Spleen (tissue), 11 donors: ENCODE data around the gene FASN. TPM values are rescaled to one million over a fixed set of nuclear protein-coding genes. Genes with fewer than 3 reads are reported as not detected.
A peak's percentile ranks its signal among the peaks of the same experiment; 100 is the strongest.

Experiments used
- DNase-seq: peaks from one replicate; pipeline ENCODE4 v3.0.0-alpha.2; 2020
- H3K27ac ChIP-seq, 8 donors: fragments of 200-600 bp; sonication (generic) in 7 of 8; 1 replicate in 4 of 8; 2 replicates in 4 of 8; pipeline versions ENCODE4 v1.5.0 to v1.8.0; 2016 to 2021; ENCODE audit warnings: inconsistent platforms in 4 of 8, mild to moderate bottlenecking in 4 of 8, moderate library complexity in 1 of 8
- H3K27me3 ChIP-seq, 7 donors: fragments of 200-600 bp; sonication (generic) in 6 of 7; replicated peaks in 1 of 7; 1 replicate in 4 of 7; 2 replicates in 3 of 7; pipeline versions ENCODE4 v1.5.0 to v1.8.0; 2016 to 2021; ENCODE audit warnings: inconsistent platforms in 3 of 7, mild to moderate bottlenecking in 1 of 7
- H3K36me3 ChIP-seq, 6 donors: fragments of 200-600 bp; sonication (generic) in 5 of 6; 1 replicate in 4 of 6; 2 replicates in 2 of 6; pipeline versions ENCODE4 v1.5.0 to v1.8.0; 2016 to 2021; ENCODE audit warnings: inconsistent platforms in 2 of 6
- H3K4me1 ChIP-seq, 6 donors: fragments of 200-600 bp; sonication (generic) in 5 of 6; 1 replicate in 3 of 6; 2 replicates in 3 of 6; pipeline versions ENCODE4 v1.5.0 to v1.8.0; 2016 to 2021; ENCODE audit warnings: inconsistent platforms in 3 of 6
- H3K4me3 ChIP-seq, 8 donors: fragments of 200-600 bp; sonication (generic) in 7 of 8; 1 replicate in 4 of 8; 2 replicates in 4 of 8; pipeline versions ENCODE4 v1.5.0 to v1.8.0; 2016 to 2021; ENCODE audit warnings: inconsistent platforms in 4 of 8, mild to moderate bottlenecking in 4 of 8, moderate library complexity in 2 of 8
- H3K9me3 ChIP-seq, 8 donors: fragments of 200-600 bp; sonication (generic) in 7 of 8; 1 replicate in 4 of 8; 2 replicates in 4 of 8; pipeline versions ENCODE4 v1.5.0 to v1.8.0; 2016 to 2021; ENCODE audit warnings: inconsistent platforms in 4 of 8
- CTCF ChIP-seq, 11 experiments: fragments of 200-600 bp in 7 of 11; fragments of 450-650 bp in 4 of 11; sonication (generic) in 4 of 11; IDR thresholded peaks in 8 of 11; conservative IDR thresholded peaks in 3 of 11; 1 replicate in 7 of 11; 2 replicates in 4 of 11; pipeline versions ENCODE4 v1.4.0 to v1.8.0; 2016 to 2021; ENCODE audit warnings: antibody characterized with exemption in 11 of 11, inconsistent platforms in 4 of 11, mild to moderate bottlenecking in 1 of 11
- POLR2A ChIP-seq, 3 donors: fragments of 450-650 bp; IDR thresholded peaks; one replicate each; pipeline ENCODE4 v1.5.1; 2017; ENCODE audit warnings: antibody characterized with exemption in 3 of 3, mild to moderate bottlenecking in 1 of 3
- POLR2AphosphoS5 ChIP-seq, 3 donors: sonication (generic); formaldehyde crosslinking; IDR thresholded peaks; one replicate each; pipeline ENCODE4 v1.5.1; 2017; ENCODE audit warnings: antibody characterized with exemption in 3 of 3
- WGBS, 5 donors: extraction: QIAGEN DNeasy Blood & Tissue Kit in 3 of 5; methylation state at CpG; one replicate each; pipeline versions ENCODE4 v1.1.5 to v1.1.7; 2013 to 2018; 5-methylcytosine and 5-hydroxymethylcytosine counted together
- intact Hi-C: fragments of 100-400 bp; cut with DNase I; formaldehyde crosslinking; loops from one replicate; pipeline ENCODE4 v1.15.0; 2023; ENCODE audit warnings: low total_unique reads
- polyA plus RNA-seq, 3 donors: library from polyadenylated mRNA; stranded (reverse); fragments of 200-250 nt; gene quantifications; one replicate each; pipeline ENCODE4 v1.2.1, GENCODE V29; 2013
- total RNA-seq, 7 donors: library from RNA; depleted of rRNA in 3 of 7; stranded (reverse); fragments of >200 nt in 3 of 7; fragmentation: NEBNext Ultra II Directional in 4 of 7; extraction: Animal tissue kit (Norgen Biotek cat#: 25700) in 4 of 7; gene quantifications; one replicate each; pipeline versions ENCODE4 v1.1.0 to v1.2.1, GENCODE V29; 2016 to 2021
- donor health status: healthy with polysubstance abuse.
- donor health status: DM: no; HTN: no; CAD: no; lungs with moderate emphysema.
- donor health status: DM: no; HTN: no; CAD: no.
- donor health status: Bipolar disorder and iron deficiency.
- donor health status: healthy.
- donor health status: DM: no; HTN: no; CAD: no.
- donor health status: DM: yes; HTN: yes; CAD: no.

Gene FASN
- total and polyA plus RNA-seq, 10 donors: 9.3 to 45.2 (median 21.3) TPM

GRCh38 chr17:82053556-82054263, 44.3 kb downstream of the FASN start:
- peaks cover 0 to 70% (median 53%) of the 10 kb centered on the region in 6 donors for H3K36me3 ChIP-seq
- H3K27me3 ChIP-seq: no peaks in the 10 kb centered on the region
- WGBS, 5 donors: 93 to 97% (median 95%) methylated on average over 19 to 28 of the region's 28 CpGs
- peaks cover 20 to 90% (median 45%) of the 10 kb centered on the region in 6 donors for H3K4me1 ChIP-seq
- TF ChIP-seq POLR2A (IDR thresholded peaks at IDR 0.05) (no peak), CTCF (IDR thresholded peaks at IDR 0.05 in 8 of 11, conservative IDR thresholded peaks at IDR 0.05 in 3 of 11) (no peak), POLR2AphosphoS5 (IDR thresholded peaks at IDR 0.05) (no peak)
- H3K4me3 ChIP-seq: peak overlapping the region in 2 of 8 donors; percentile 77 to 94
- intact Hi-C loops: no loop called here
- no peak overlapping the region for H3K27ac ChIP-seq
- no peaks in the 10 kb centered on the region for H3K9me3 ChIP-seq
- peak; percentile 69 for DNase-seq

- Histone ChIP-seq H3K4me1 (peaks cover 20 to 85% (median 44%) of the 10 kb centered on the region in 6 donors), H3K4me3 (peak overlapping the region in 4 of 8 donors; percentile 77 to 94 (median 86)), H3K36me3 (peaks cover 0 to 70% (median 48%) of the 10 kb centered on the region in 6 donors), H3K27ac (no peak overlapping the region), H3K9me3 (no peaks in the 10 kb centered on the region), H3K27me3 (no peaks in the 10 kb centered on the region)
- peak; percentile 69 for DNase-seq
- no peak for TF ChIP-seq CTCF (IDR thresholded peaks at IDR 0.05 in 8 of 11, conservative IDR thresholded peaks at IDR 0.05 in 3 of 11)
- no peak for TF ChIP-seq POLR2A (IDR thresholded peaks at IDR 0.05)
- TF ChIP-seq POLR2AphosphoS5 (IDR thresholded peaks at IDR 0.05): no peak
- intact Hi-C loops: no loop called here
- 86 to 96% (median 92%) methylated on average over 10 to 19 of the region's 19 CpGs for WGBS, 5 donors
Measured at GRCh38 chr17:82053130-82053529, 44.9 kb downstream of the FASN start.

GRCh38 chr17:82052638-82053059, 45.4 kb downstream of the FASN start:
- Histone ChIP-seq H3K27me3 (no peaks in the 10 kb centered on the region), H3K27ac (peak overlapping the region in 4 of 8 donors; percentile 58 to 83 (median 75)), H3K4me3 (peak overlapping the region; percentile 54 to 94 (median 78)), H3K9me3 (no peaks in the 10 kb centered on the region), H3K36me3 (peaks cover 0 to 70% (median 44%) of the 10 kb centered on the region in 6 donors), H3K4me1 (peaks cover 20 to 80% (median 44%) of the 10 kb centered on the region in 6 donors)
- WGBS, 5 donors: 29 to 49% (median 35%) methylated on average over 11 to 19 of the region's 19 CpGs
- TF ChIP-seq POLR2A (IDR thresholded peaks at IDR 0.05): no peak
- DNase-seq: no peak
- intact Hi-C loops: no loop called here

GRCh38 chr17:82051776-82052637, 46.0 kb downstream of the FASN start, which contains the start of the genes GPS1 and RFNG:
TSS of gene GPS1 (plus strand) at chr17:82051898. CDS start at chr17:82051932, 34 bp downstream.
TSS of gene RFNG (minus strand) at chr17:82051811. CDS start at chr17:82051766, 45 bp downstream.
- H3K4me3 ChIP-seq: peak within 1 kb of the TSS; percentile 69 to 94 (median 78)
- intact Hi-C loops: no loop called here
- peak within 1 kb of the TSS in 7 of 8 donors; percentile 46 to 86 (median 70) for H3K27ac ChIP-seq
- H3K4me1 ChIP-seq: peaks cover 20 to 73% (median 42%) of the 10 kb centered on the region in 6 donors
- H3K27me3 ChIP-seq: no peaks in the 10 kb centered on the region
- DNase-seq: peak; percentile 96
- TF ChIP-seq POLR2A (IDR thresholded peaks at IDR 0.05) (no peak), POLR2AphosphoS5 (IDR thresholded peaks at IDR 0.05) (peak; percentile 82 to 87 (median 84))
- H3K9me3 ChIP-seq: no peaks in the 10 kb centered on the region
- 0 to 1% (median 1%) methylated on average over 17 to 94 of the region's 94 CpGs for WGBS, 5 donors
- H3K36me3 ChIP-seq: peaks cover 0 to 70% (median 43%) of the 10 kb centered on the region in 6 donors
